Mesenchymal stem cell (in vitro differentiated cells and primary cell): ENCODE results near the gene TMEM11.

ENCODE experiments used
- DNase-seq: peaks from one replicate; pipeline ENCODE4 v3.0.0-alpha.2; 2013
- H2AFZ ChIP-seq: one replicate; pipeline ENCODE4 v1.6.1; 2013; ENCODE audit warnings: low read depth, mild to moderate bottlenecking, control low read depth, inconsistent platforms, low read length, moderate library complexity
- H2AK5ac ChIP-seq: 2 replicates; pipeline ENCODE4 v1.6.1; 2013; ENCODE audit warnings: low read length, moderate library complexity, mild to moderate bottlenecking, inconsistent platforms; ENCODE audit not compliant: severe bottlenecking
- H2BK120ac ChIP-seq: one replicate; pipeline ENCODE4 v1.6.1; 2013; ENCODE audit warnings: low read depth, mild to moderate bottlenecking, inconsistent platforms, low read length, moderate library complexity
- H2BK12ac ChIP-seq, 2 experiments: one replicate each; pipeline ENCODE4 v1.6.1; 2013; ENCODE audit warnings: inconsistent platforms in 2 of 2, low read length in 2 of 2, mild to moderate bottlenecking in 2 of 2, moderate library complexity in 2 of 2, control low read depth in 1 of 2
- H2BK15ac ChIP-seq: one replicate; pipeline ENCODE4 v1.6.1; 2013; ENCODE audit warnings: mild to moderate bottlenecking, low read depth, inconsistent platforms; ENCODE audit not compliant: poor library complexity, severe bottlenecking
- H2BK5ac ChIP-seq: 2 replicates; pipeline ENCODE4 v1.6.1; 2013; ENCODE audit warnings: low read depth, mild to moderate bottlenecking, low read length, control low read depth, inconsistent platforms; ENCODE audit not compliant: poor library complexity, severe bottlenecking
- H3K14ac ChIP-seq, 2 experiments: one replicate each; pipeline ENCODE4 v1.6.1; 2013; ENCODE audit warnings: inconsistent platforms in 2 of 2, low read length in 2 of 2, control low read depth in 1 of 2, mild to moderate bottlenecking in 1 of 2, moderate library complexity in 1 of 2
- H3K18ac ChIP-seq, 2 experiments: one replicate each; pipeline ENCODE4 v1.6.1; 2013; ENCODE audit warnings: inconsistent platforms in 2 of 2, low read length in 2 of 2, control low read depth in 1 of 2, low read depth in 1 of 2, mild to moderate bottlenecking in 1 of 2
- H3K23ac ChIP-seq, 2 experiments: one replicate each; pipeline ENCODE4 v1.6.1; 2013; ENCODE audit warnings: inconsistent platforms in 2 of 2, low read length in 2 of 2, mild to moderate bottlenecking in 2 of 2, moderate library complexity in 2 of 2, control low read depth in 1 of 2
- H3K27ac ChIP-seq: 2 replicates; pipeline ENCODE4 v1.5.1; 2013; ENCODE audit warnings: mild to moderate bottlenecking, moderate library complexity, low read length, control low read depth, inconsistent platforms; ENCODE audit not compliant: poor library complexity, severe bottlenecking
- H3K27me3 ChIP-seq, 2 experiments: 2 replicates each; pipeline versions ENCODE4 v1.6.1 to v1.7.0; 2013; ENCODE audit warnings: low read length in 2 of 2, mild to moderate bottlenecking in 2 of 2, moderate library complexity in 2 of 2, control low read depth in 1 of 2, inconsistent platforms in 1 of 2; ENCODE audit not compliant: control insufficient read depth in 1 of 2, insufficient read depth in 1 of 2
- H3K36me3 ChIP-seq, 2 experiments: 2 replicates each; pipeline versions ENCODE4 v1.6.1 to v1.7.0; 2013; ENCODE audit warnings: low read length in 2 of 2, control low read depth in 1 of 2, inconsistent platforms in 1 of 2, low read depth in 1 of 2, mild to moderate bottlenecking in 1 of 2; ENCODE audit not compliant: insufficient read depth in 2 of 2, control insufficient read depth in 1 of 2
- H3K4ac ChIP-seq, 2 experiments: one replicate each; pipeline ENCODE4 v1.6.1; 2013; ENCODE audit warnings: inconsistent platforms in 2 of 2, low read length in 2 of 2, mild to moderate bottlenecking in 2 of 2, moderate library complexity in 2 of 2, control low read depth in 1 of 2, low read depth in 1 of 2
- H3K4me1 ChIP-seq: 2 replicates; pipeline ENCODE4 v1.6.1; 2013; ENCODE audit warnings: low read depth, low read length, control low read depth; ENCODE audit not compliant: control insufficient read depth, insufficient read depth
- H3K4me2 ChIP-seq: 2 replicates; pipeline ENCODE4 v1.6.1; 2013; ENCODE audit warnings: low read length, mild to moderate bottlenecking, inconsistent platforms; ENCODE audit not compliant: poor library complexity, severe bottlenecking
- H3K4me3 ChIP-seq, 2 experiments: 2 replicates each; pipeline versions ENCODE4 v1.5.1 to v1.7.0; 2013; ENCODE audit warnings: low read length in 2 of 2, mild to moderate bottlenecking in 2 of 2, control low read depth in 1 of 2, low read depth in 1 of 2; ENCODE audit not compliant: insufficient read depth in 1 of 2
- H3K79me1 ChIP-seq: replicated peaks from 2 replicates; pipeline ENCODE4 v1.6.1; 2013; ENCODE audit warnings: mild to moderate bottlenecking, control low read depth, low read length, inconsistent platforms; ENCODE audit not compliant: poor library complexity, severe bottlenecking
- H3K9ac ChIP-seq: 2 replicates; pipeline ENCODE4 v1.7.0; 2013; ENCODE audit warnings: mild to moderate bottlenecking, low read length, moderate library complexity
- H3K9me3 ChIP-seq: 2 replicates; pipeline ENCODE4 v1.7.0; 2013; ENCODE audit warnings: mild to moderate bottlenecking, low read length; ENCODE audit not compliant: control insufficient read depth
- H4K8ac ChIP-seq: one replicate; pipeline ENCODE4 v1.6.1; 2013; ENCODE audit warnings: inconsistent platforms, mild to moderate bottlenecking, low read length, moderate library complexity
- H4K91ac ChIP-seq: one replicate; pipeline ENCODE4 v1.6.1; 2013; ENCODE audit warnings: mild to moderate bottlenecking, low read length, inconsistent platforms
- WGBS: methylation state at CpG from one replicate; pipeline ENCODE4 v1.1.7; 2013; ENCODE audit warnings: mixed read lengths; 5-methylcytosine and 5-hydroxymethylcytosine counted together

TMEM11 gene

DNA sequence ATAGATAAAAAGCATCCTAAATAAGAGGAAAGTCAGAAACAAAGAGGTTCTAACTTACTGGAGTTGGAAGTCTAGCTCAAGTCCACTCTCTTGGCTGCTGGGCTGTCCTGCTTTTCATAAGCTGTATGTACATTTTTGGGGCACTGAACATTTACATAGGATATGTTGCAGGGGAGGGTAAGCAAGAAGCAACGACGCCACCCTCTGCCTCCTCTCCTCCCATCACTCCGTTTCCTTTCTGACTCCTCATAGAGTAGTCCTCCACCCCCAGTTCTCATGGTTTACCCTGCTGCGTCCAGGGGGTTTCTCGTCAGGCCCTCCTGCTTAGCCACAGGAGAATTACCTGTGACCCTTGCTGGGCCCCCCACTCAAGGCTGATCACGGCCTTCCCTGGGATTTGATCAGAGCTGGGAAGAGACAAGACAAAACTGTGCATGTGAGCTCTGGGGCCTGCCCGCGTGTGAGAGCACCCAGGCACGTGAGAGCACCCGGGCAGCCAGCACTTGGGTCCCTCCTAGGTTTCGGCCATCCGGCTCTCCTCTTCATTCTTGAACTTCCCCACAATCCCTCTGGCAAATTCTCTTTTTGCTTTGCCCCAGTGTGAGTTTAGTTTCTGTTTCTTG is 37.1 kb downstream of the TMEM11 start:
- Histone ChIP-seq H2AFZ (no peak overlapping the region), H3K9ac (no peak overlapping the region), H2BK5ac (no peak overlapping the region), H2BK15ac (no peak overlapping the region), H2BK120ac (no peak overlapping the region), H3K4me3 (no peak overlapping the region), H3K4me1 (peaks cover 15% of the 10 kb centered on the region), H4K8ac (no peak overlapping the region), H3K4me2 (no peak overlapping the region), H3K18ac (no peak overlapping the region), H4K91ac (no peak overlapping the region), H3K14ac (no peak overlapping the region), H3K79me1 (no peaks in the 10 kb centered on the region), H3K23ac (no peak overlapping the region), H3K27me3 (no peaks in the 10 kb centered on the region), H3K36me3 (peaks cover 21 to 38% of the 10 kb centered on the region in 2 experiments), H3K9me3 (no peaks in the 10 kb centered on the region), H2AK5ac (no peak overlapping the region), H3K27ac (no peak overlapping the region), H2BK12ac (no peak overlapping the region), H3K4ac (no peak overlapping the region)
- WGBS = 86% methylated on average over 12 of the region's 12 CpGs
- DNase-seq = no peak

DNA sequence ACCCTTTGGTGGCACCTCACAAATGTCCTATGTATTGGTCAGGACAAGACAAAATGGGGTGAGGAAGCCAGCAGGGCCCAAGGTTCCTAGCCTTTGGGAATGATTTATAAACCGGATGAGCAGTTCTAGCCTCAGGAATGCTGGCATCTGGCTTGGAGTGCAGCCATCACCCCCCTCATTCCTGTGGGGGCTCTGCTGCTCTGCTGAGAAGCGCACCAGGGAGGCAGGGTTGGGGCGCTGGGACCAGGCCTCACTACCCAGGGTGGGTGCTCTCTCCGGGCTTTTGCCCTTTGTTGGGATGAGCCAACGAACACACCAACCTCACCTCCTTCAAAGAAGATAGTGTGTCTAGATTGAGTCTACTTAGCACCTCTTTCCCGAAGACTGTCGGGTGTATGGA is 39.2 kb downstream of the TMEM11 start:
- Histone ChIP-seq H3K4me1 (peaks cover 16% of the 10 kb centered on the region), H3K79me1 (peaks cover 5% of the 10 kb centered on the region), H2AK5ac (no peak overlapping the region), H3K14ac (no peak overlapping the region), H4K91ac (no peak overlapping the region), H3K23ac (no peak overlapping the region), H3K4me2 (peak overlapping the region; percentile 4), H2BK12ac (no peak overlapping the region), H4K8ac (no peak overlapping the region), H3K27ac (no peak overlapping the region), H3K36me3 (peaks cover 22 to 29% of the 10 kb centered on the region in 2 experiments), H3K9ac (no peak overlapping the region), H3K4ac (no peak overlapping the region), H3K9me3 (no peaks in the 10 kb centered on the region), H2AFZ (no peak overlapping the region), H2BK120ac (no peak overlapping the region), H3K4me3 (no peak overlapping the region), H3K27me3 (no peaks in the 10 kb centered on the region), H2BK5ac (no peak overlapping the region), H2BK15ac (no peak overlapping the region), H3K18ac (no peak overlapping the region)
- WGBS = 96% methylated on average over 5 of the region's 7 CpGs
- no peak for DNase-seq

DNA sequence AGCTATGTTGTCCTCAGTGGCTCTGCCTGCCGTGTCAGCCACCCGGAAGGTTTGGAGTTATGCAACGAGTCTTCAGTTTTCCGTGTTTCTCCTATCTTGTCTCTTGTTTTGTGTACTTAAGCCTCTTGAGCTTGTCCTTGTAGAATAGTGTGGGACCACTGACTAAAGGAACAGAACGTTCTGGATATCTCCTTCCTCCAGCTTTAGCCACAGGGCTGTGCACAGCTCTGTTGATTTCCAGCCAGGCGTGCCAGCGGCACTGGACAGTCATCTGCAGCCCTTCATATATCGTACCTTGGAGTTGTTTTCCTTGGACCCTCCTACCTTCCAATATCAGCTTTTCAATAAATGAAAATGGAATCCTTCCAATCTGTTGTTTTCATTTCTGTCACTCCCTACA is 39.8 kb downstream of the TMEM11 start:
- no peak overlapping the region for H3K23ac ChIP-seq
- H3K18ac ChIP-seq = no peak overlapping the region
- no peak overlapping the region for H2BK120ac ChIP-seq

DNA sequence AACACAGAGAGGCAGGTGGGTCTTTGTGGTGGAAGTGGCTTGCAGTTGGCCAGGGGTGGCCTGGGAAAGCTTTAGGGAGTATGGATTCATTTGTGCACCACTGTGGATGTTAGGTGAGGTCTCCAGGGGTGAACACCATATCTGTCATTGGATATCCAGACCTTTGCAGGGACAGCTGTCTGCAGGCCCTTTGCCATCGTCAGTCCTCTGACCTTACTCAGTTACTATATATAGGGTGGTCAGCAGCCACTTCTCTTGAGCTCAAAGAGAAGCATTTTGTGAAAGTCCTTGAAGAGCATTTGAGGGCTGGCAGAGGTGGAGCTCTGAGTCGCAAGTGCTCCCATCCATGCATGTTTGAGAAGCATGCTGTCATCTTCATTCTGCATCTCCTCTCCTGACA is 40.4 kb downstream of the TMEM11 start:
- Histone ChIP-seq H2AK5ac (no peak overlapping the region), H3K9ac (no peak overlapping the region), H3K18ac (no peak overlapping the region), H3K4me1 (peaks cover 16% of the 10 kb centered on the region), H3K9me3 (no peaks in the 10 kb centered on the region), H4K91ac (no peak overlapping the region), H3K23ac (no peak overlapping the region), H2BK15ac (no peak overlapping the region), H3K4ac (no peak overlapping the region), H2AFZ (no peak overlapping the region), H3K27ac (no peak overlapping the region), H3K79me1 (peaks cover 11% of the 10 kb centered on the region), H4K8ac (no peak overlapping the region), H3K36me3 (peaks cover 22 to 29% of the 10 kb centered on the region in 2 experiments), H3K14ac (no peak overlapping the region), H3K4me2 (no peak overlapping the region), H2BK120ac (no peak overlapping the region), H3K27me3 (no peaks in the 10 kb centered on the region), H3K4me3 (no peak overlapping the region), H2BK12ac (no peak overlapping the region), H2BK5ac (no peak overlapping the region)
- DNase-seq = no peak
- WGBS = 94% methylated on average over 2 of the region's 2 CpGs

More for the DNA sequence above, 39.8 kb downstream of the TMEM11 start:
- Histone ChIP-seq H2AK5ac (no peak overlapping the region), H3K14ac (no peak overlapping the region), H2AFZ (no peak overlapping the region), H3K4me3 (no peak overlapping the region), H4K91ac (no peak overlapping the region), H3K36me3 (peaks cover 22 to 29% of the 10 kb centered on the region in 2 experiments), H3K9ac (no peak overlapping the region), H3K79me1 (peaks cover 9% of the 10 kb centered on the region), H3K9me3 (no peaks in the 10 kb centered on the region), H3K4me2 (no peak overlapping the region), H2BK5ac (no peak overlapping the region), H3K27me3 (no peaks in the 10 kb centered on the region), H3K4me1 (peaks cover 16% of the 10 kb centered on the region), H2BK12ac (no peak overlapping the region), H2BK15ac (no peak overlapping the region), H3K4ac (no peak overlapping the region), H4K8ac (no peak overlapping the region), H3K27ac (no peak overlapping the region)
- 96% methylated on average over 8 of the region's 8 CpGs for WGBS
- no peak for DNase-seq
